GM12878 (cell line): ENCODE data around the gene ZYG11B. TPM values are rescaled to one million over a fixed set of nuclear protein-coding genes. Genes with fewer than 3 reads are reported as not detected.

ENCODE experiments used
- ATAC-seq: fragments of 200-7000 bp; cut with Tn5 transposase; 3 replicates; pipeline ENCODE4 v1.9.1; 2020; ENCODE audit warnings: mild to moderate bottlenecking, moderate library complexity
- BruUV-seq: library from RNA; stranded (reverse); fragments of 400-500 nt; replicated peaks from 2 replicates; lab custom pipeline; 2021; lab: Mats Ljungman, UMichigan
- CTCF ChIA-PET: fragments of 300-600 bp; sonication (Branson Sonifier 250); formaldehyde crosslinking; extraction: SDS; loops from one replicate; lab custom pipeline; 2021; ENCODE audit warnings: inconsistent platforms; lab: Yijun Ruan, JAX
- POLR2A ChIA-PET: fragments of 350-600 bp; formaldehyde crosslinking; extraction: SDS; loops from one replicate; lab custom pipeline; 2021; ENCODE audit warnings: inconsistent platforms; lab: Charles Lee
- RAD21 ChIA-PET: fragments of 300-600 bp; sonication (Branson Sonifier 250); formaldehyde crosslinking; loops from one replicate; lab custom pipeline; 2023; ENCODE audit warnings: antibody characterized with exemption; ENCODE audit not compliant: unreplicated experiment; lab: Charles Lee
- SMC1A ChIA-PET: fragments of 300-600 bp; sonication (Branson Sonifier 250); formaldehyde crosslinking; loops from one replicate; lab custom pipeline; 2023; ENCODE audit not compliant: unreplicated experiment, uncharacterized antibody; lab: Charles Lee
- DNase-seq: peaks from one replicate; pipeline ENCODE4 v3.0.0-alpha.2; 2011; ENCODE audit warnings: low read depth, low spot score
- FAIRE-seq: peaks from 3 replicates; lab custom pipeline; 2011; peaks lifted over from hg19 to GRCh38; lab: Jason Lieb, UNC
- H2AFZ ChIP-seq: 2 replicates; pipeline ENCODE4 v1.6.0; 2011; ENCODE audit warnings: low read depth, low read length, control low read depth; ENCODE audit not compliant: control insufficient read depth
- H3K27ac ChIP-seq: 2 replicates; pipeline ENCODE4 v1.5.1; 2011; ENCODE audit warnings: control low read depth; ENCODE audit not compliant: control insufficient read depth, insufficient read depth
- H3K27me3 ChIP-seq, 2 experiments: replicated peaks in 1 of 2; 2 replicates each; pipeline versions ENCODE4 v1.6.0 to v1.6.1; 2011; ENCODE audit warnings: low read length in 1 of 2; ENCODE audit not compliant: control insufficient read depth in 2 of 2, insufficient read depth in 2 of 2
- H3K36me3 ChIP-seq, 2 experiments: 2 replicates each; pipeline ENCODE4 v1.5.1; 2011; ENCODE audit warnings: low read length in 1 of 2; ENCODE audit not compliant: control insufficient read depth in 2 of 2, insufficient read depth in 2 of 2
- H3K4me1 ChIP-seq: 2 replicates; pipeline ENCODE4 v1.6.1; 2011; ENCODE audit warnings: mild to moderate bottlenecking, low read length, moderate library complexity, mixed read lengths; ENCODE audit not compliant: control insufficient read depth, insufficient read depth
- H3K4me2 ChIP-seq: 2 replicates; pipeline ENCODE4 v1.6.0; 2011; ENCODE audit warnings: control low read depth; ENCODE audit not compliant: control insufficient read depth, insufficient read depth
- H3K4me3 ChIP-seq: fragments of 200-600 bp; sonication (generic); 2 replicates; pipeline ENCODE4 v1.5.1; 2016
- H3K79me2 ChIP-seq: 2 replicates; pipeline ENCODE4 v1.6.0; 2011; ENCODE audit warnings: low read length; ENCODE audit not compliant: control insufficient read depth, insufficient read depth
- H3K9ac ChIP-seq: 2 replicates; pipeline ENCODE4 v1.8.0; 2011; ENCODE audit warnings: low read length, control low read depth, mixed read lengths; ENCODE audit not compliant: control insufficient read depth, insufficient read depth
- H3K9me3 ChIP-seq: replicated peaks from 3 replicates; pipeline ENCODE4 v1.5.1; 2011; ENCODE audit warnings: mild to moderate bottlenecking, low read length; ENCODE audit not compliant: control insufficient read depth, insufficient read depth
- H4K20me1 ChIP-seq: 2 replicates; pipeline ENCODE4 v1.6.0; 2011; ENCODE audit not compliant: control insufficient read depth, insufficient read depth
- HDGF ChIP-seq: fragments of 450-650 bp; IDR thresholded peaks from 2 replicates; pipeline ENCODE4 v1.6.1; 2016; ENCODE audit warnings: antibody characterized with exemption
- MXI1 ChIP-seq: fragments of 150-350 bp; IDR thresholded peaks from 2 replicates; pipeline ENCODE4 v1.6.1; 2011; ENCODE audit warnings: low read depth, mild to moderate bottlenecking, inconsistent platforms, low read length, improper control_type of control experiment
- MYC ChIP-seq: IDR thresholded peaks from 2 replicates; pipeline ENCODE4 v1.6.1; 2011; ENCODE audit warnings: mild to moderate bottlenecking, low read length, moderate library complexity, inconsistent platforms; ENCODE audit not compliant: insufficient read depth, insufficient replicate concordance, insufficient read length, severe bottlenecking
- SMAD1 ChIP-seq: fragments of 450-650 bp; IDR thresholded peaks from 2 replicates; pipeline ENCODE4 v1.6.1; 2018; ENCODE audit warnings: mild to moderate bottlenecking, low read depth; ENCODE audit not compliant: partially characterized antibody
- WGBS: methylation state at CpG from one replicate; pipeline ENCODE4 v1.1.6; 2016; ENCODE audit warnings: low lambda C conversion rate; ENCODE audit not compliant: insufficient replicate concordance, insufficient coverage; ENCODE audit errors: missing lambda C conversion rate; 5-methylcytosine and 5-hydroxymethylcytosine counted together
- in situ Hi-C: fragments of 300-500 bp; cut with MboI; formaldehyde crosslinking; loops from 9 replicates; pipeline ENCODE4 v1.14.3; 2018; ENCODE audit warnings: mixed read lengths
- intact Hi-C: fragments of 100-400 bp; cut with micrococcal nuclease; formaldehyde crosslinking; loops from one replicate; pipeline ENCODE4 v1.14.2; 2022; ENCODE audit not compliant: unreplicated experiment
- polyA plus RNA-seq, 11 experiments: library from polyadenylated mRNA; depleted of rRNA in 4 of 11; unstranded in 6 of 11; stranded (reverse) in 5 of 11; fragments of >200 nt; fragmentation: Nextera tagmentation in 4 of 11; fragmentation: Illumina TruSeq in 1 of 11; extraction: Ambion mirVana in 4 of 11; extraction: Trizol in 1 of 11; gene quantifications; 1 replicate in 1 of 11; 2 replicates in 10 of 11; pipeline versions ENCODE4 v1.2.1 to v1.2.3, GENCODE V29; 2011 to 2016; ENCODE audit warnings: inconsistent platforms in 2 of 11, missing spikeins in 2 of 11, low read depth in 1 of 11
- total RNA-seq, 4 experiments: library from RNA; depleted of rRNA in 3 of 4; stranded (reverse); fragments of >200 nt in 3 of 4; fragmentation: Illumina TruSeq in 1 of 4; extraction: Trizol in 1 of 4; gene quantifications; 2 replicates each; pipeline versions ENCODE4 v1.2.1 to v1.2.3, GENCODE V29; 2013 to 2021
- TF ChIP-seq, protein P1 (sequence below): fragments of 450-650 bp; formaldehyde crosslinking; IDR thresholded peaks from 2 replicates; pipeline ENCODE4 v1.4.0; 2022; ENCODE audit warnings: mild to moderate bottlenecking, moderate library complexity
- TF ChIP-seq, protein P2 (sequence below): IDR thresholded peaks from 2 replicates; pipeline ENCODE4 v1.6.1; 2012; ENCODE audit warnings: low read length, inconsistent platforms

Gene ZYG11B
- total and polyA plus RNA-seq, 10 of the 15 experiments (the other 5 are each of a cell fraction or from before 2014, with no cell fraction given) = 1.8 to 8.5 (median 5.3) TPM

DNA sequence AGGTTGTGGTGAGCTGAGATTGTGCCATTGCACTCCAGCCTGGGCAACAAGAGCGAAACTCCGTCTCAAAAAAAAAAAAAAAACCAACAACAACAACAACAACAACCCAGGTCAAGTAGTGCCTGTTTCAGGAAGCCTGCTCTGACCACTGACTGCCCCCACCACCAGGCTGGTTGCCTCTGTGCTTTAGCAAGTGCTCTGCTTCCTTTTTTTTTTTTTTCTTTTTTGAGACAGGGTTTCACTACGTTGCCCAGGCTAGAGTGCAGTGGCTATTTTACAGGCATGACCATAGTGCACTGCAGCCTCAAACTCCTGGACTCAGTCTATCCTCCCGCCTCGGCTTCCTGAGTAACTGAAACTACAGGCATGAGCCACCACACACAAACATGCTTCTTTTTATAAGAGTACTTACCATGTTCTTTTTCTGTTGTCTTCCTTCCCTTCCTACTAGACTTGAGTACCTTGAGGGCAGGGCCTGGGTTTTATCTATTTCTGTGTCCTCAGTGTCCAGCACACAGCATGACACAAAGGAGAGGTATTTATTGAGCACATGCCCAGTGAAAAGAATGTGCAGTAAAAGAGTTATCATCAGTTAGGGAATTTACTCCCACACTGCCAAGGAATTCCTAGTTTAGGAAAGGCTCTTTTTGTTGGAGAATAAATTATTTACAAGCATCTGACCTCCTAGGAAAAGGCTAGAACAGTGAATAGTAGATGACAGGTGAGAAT lies 18.2 kb upstream of the ZYG11B start:
- ChIA-PET SMC1A (no interaction called here), CTCF (no interaction called here)

More for the DNA sequence above, 18.2 kb upstream of the ZYG11B start:
- no peaks in the 10 kb centered on the region for H4K20me1 ChIP-seq
- H3K4me1 ChIP-seq = peaks cover 6% of the 10 kb centered on the region; the same call in 1 of the 2 replicates
- in situ Hi-C loops = no loop called here
- H3K79me2 ChIP-seq = no peaks in the 10 kb centered on the region
- no TSS peak for BruUV-seq
- H3K9me3 ChIP-seq = no peaks in the 10 kb centered on the region
- H3K27me3 ChIP-seq = no peaks in the 10 kb centered on the region
- ChIA-PET RAD21 (no interaction called here), POLR2A (no interaction called here)
- ATAC-seq = no peak
- WGBS = 14% methylated on average over 5 of the region's 5 CpGs
- no peak overlapping the region for H3K9ac ChIP-seq
- FAIRE-seq = no peak
- no peaks in the 10 kb centered on the region for H3K36me3 ChIP-seq
- intact Hi-C loops = no loop called here
- H2AFZ ChIP-seq = 0 out of 2 replicates have a peak overlapping the region, but pooled peaks have one; percentile 4
- TF ChIP-seq HDGF (no peak), SMAD1 (no peak), MXI1 (no peak), MYC (no peak)
- TF ChIP-seq, protein P1, sequence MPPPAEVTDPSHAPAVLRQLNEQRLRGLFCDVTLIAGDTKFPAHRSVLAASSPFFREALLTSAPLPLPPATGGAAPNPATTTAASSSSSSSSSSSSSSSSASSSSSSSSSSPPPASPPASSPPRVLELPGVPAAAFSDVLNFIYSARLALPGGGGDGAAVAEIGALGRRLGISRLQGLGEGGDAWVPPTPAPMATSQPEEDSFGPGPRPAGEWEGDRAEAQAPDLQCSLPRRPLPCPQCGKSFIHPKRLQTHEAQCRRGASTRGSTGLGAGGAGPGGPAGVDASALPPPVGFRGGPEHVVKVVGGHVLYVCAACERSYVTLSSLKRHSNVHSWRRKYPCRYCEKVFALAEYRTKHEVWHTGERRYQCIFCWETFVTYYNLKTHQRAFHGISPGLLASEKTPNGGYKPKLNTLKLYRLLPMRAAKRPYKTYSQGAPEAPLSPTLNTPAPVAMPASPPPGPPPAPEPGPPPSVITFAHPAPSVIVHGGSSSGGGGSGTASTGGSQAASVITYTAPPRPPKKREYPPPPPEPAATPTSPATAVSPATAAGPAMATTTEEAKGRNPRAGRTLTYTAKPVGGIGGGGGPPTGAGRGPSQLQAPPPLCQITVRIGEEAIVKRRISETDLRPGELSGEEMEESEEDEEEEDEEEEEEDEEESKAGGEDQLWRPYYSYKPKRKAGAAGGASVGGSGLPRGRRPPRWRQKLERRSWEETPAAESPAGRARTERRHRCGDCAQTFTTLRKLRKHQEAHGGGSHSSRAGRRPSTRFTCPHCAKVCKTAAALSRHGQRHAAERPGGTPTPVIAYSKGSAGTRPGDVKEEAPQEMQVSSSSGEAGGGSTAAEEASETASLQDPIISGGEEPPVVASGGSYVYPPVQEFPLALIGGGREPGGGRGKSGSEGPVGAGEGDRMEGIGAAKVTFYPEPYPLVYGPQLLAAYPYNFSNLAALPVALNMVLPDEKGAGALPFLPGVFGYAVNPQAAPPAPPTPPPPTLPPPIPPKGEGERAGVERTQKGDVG (CRISPR knock-in tag) = no peak
- TF ChIP-seq, protein P2, sequence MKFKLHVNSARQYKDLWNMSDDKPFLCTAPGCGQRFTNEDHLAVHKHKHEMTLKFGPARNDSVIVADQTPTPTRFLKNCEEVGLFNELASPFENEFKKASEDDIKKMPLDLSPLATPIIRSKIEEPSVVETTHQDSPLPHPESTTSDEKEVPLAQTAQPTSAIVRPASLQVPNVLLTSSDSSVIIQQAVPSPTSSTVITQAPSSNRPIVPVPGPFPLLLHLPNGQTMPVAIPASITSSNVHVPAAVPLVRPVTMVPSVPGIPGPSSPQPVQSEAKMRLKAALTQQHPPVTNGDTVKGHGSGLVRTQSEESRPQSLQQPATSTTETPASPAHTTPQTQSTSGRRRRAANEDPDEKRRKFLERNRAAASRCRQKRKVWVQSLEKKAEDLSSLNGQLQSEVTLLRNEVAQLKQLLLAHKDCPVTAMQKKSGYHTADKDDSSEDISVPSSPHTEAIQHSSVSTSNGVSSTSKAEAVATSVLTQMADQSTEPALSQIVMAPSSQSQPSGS = no peak
- H3K27ac ChIP-seq = no peak overlapping the region
- DNase-seq = no peak
- H3K4me2 ChIP-seq = no peak overlapping the region
- no peak overlapping the region for H3K4me3 ChIP-seq
